Measurements from ENCODE around the gene CERKL.

The CERKL gene

GRCh38 chr2:181632733-181633401, 24.0 kb downstream of the CERKL start:
- Histone ChIP-seq H3K4me3 (no peak overlapping the region), H3K4me1 (no peaks in the 10 kb centered on the region), H3K27me3 (ENCODE audit: low read depth) (peaks cover 5% of the 10 kb centered on the region; the same call in 1 of the 2 replicates), H3K36me3 (replicated peaks) (no peaks in the 10 kb centered on the region), H3K9me3 (no peaks in the 10 kb centered on the region)
- DNase-seq (ENCODE audit: low spot score in 2 of 2) = no peak
- in situ Hi-C loops (cut with MboI; ENCODE audit: low sequenced_read_pairs) = no loop called here

- in situ Hi-C loops (cut with MboI; ENCODE audit: low sequenced_read_pairs) = no loop called here
- H3K27me3 ChIP-seq (ENCODE audit: low read depth) = peaks cover 10% of the 10 kb centered on the region; the same call in 1 of the 2 replicates
- H3K4me3 ChIP-seq = no peak overlapping the region
- DNase-seq (ENCODE audit: low spot score in 2 of 2) = no peak
- no peaks in the 10 kb centered on the region for H3K36me3 ChIP-seq (replicated peaks)
- no peaks in the 10 kb centered on the region for H3K4me1 ChIP-seq
- no peaks in the 10 kb centered on the region for H3K9me3 ChIP-seq
Measured at GRCh38 chr2:181628590-181629585, 28.0 kb downstream of the CERKL start.

GRCh38 chr2:181627545-181627944, 29.4 kb downstream of the CERKL start:
- Histone ChIP-seq H3K4me3 (no peak overlapping the region), H3K36me3 (replicated peaks) (no peaks in the 10 kb centered on the region), H3K27me3 (ENCODE audit: low read depth) (peaks cover 10% of the 10 kb centered on the region; the same call in 1 of the 2 replicates), H3K4me1 (no peaks in the 10 kb centered on the region), H3K9me3 (no peaks in the 10 kb centered on the region)
- no peak for DNase-seq (ENCODE audit: low spot score in 2 of 2)
- in situ Hi-C loops (cut with MboI; ENCODE audit: low sequenced_read_pairs) = no loop called here

DNA sequence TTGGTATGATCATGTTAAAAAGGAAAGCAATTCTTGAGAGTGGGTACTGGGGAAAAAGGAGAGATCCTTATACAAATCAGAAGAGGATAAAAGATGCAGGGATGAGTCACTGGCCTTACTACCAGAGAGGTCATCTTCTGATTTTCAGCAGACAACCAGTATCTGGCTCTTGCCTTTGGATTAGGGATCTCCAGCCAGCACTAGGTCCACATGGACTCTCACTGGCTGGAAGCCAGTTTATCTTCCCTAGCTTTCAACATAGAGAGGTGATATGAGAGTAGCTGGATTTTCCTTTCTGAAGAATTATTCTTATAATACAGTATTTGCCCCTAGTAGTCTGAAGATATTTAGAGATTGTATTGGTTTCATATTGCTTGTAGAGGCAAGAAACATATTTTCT, 30.2 kb downstream of the CERKL start:
- Histone ChIP-seq H3K4me3 (no peak overlapping the region), H3K27me3 (ENCODE audit: low read depth) (peaks cover 7% of the 10 kb centered on the region; the same call in 1 of the 2 replicates), H3K36me3 (replicated peaks) (no peaks in the 10 kb centered on the region), H3K4me1 (no peaks in the 10 kb centered on the region), H3K9me3 (no peaks in the 10 kb centered on the region)
- DNase-seq (ENCODE audit: low spot score in 2 of 2) = no peak
- in situ Hi-C loops (cut with MboI; ENCODE audit: low sequenced_read_pairs) = no loop called here

DNA sequence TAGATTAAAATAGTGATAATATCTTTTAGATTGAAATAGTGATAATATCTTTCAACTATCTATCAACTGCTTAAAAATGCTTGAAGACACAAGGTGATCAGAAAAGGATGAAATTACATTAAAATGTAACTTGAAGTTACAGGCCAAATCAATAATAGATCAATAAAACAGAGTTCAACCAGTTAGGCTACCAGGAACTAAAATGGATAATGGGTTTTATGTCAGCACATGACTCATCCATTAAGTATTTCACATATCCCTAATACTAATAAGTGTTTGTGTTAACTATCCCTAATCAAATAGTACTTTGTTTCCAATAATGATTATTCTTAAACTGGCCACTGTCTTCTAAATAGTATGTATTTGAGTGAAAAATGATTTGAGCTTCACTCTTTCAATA, 33.7 kb downstream of the CERKL start:
- no peak for DNase-seq (ENCODE audit: low spot score in 2 of 2)
- H3K4me3 ChIP-seq = no peak overlapping the region
- H3K36me3 ChIP-seq (replicated peaks) = no peaks in the 10 kb centered on the region
- no peaks in the 10 kb centered on the region for H3K4me1 ChIP-seq
- in situ Hi-C loops (cut with MboI; ENCODE audit: low sequenced_read_pairs) = no loop called here
- H3K27me3 ChIP-seq (ENCODE audit: low read depth) = peaks cover 7% of the 10 kb centered on the region; the same call in 1 of the 2 replicates
- H3K9me3 ChIP-seq = no peaks in the 10 kb centered on the region

DNA sequence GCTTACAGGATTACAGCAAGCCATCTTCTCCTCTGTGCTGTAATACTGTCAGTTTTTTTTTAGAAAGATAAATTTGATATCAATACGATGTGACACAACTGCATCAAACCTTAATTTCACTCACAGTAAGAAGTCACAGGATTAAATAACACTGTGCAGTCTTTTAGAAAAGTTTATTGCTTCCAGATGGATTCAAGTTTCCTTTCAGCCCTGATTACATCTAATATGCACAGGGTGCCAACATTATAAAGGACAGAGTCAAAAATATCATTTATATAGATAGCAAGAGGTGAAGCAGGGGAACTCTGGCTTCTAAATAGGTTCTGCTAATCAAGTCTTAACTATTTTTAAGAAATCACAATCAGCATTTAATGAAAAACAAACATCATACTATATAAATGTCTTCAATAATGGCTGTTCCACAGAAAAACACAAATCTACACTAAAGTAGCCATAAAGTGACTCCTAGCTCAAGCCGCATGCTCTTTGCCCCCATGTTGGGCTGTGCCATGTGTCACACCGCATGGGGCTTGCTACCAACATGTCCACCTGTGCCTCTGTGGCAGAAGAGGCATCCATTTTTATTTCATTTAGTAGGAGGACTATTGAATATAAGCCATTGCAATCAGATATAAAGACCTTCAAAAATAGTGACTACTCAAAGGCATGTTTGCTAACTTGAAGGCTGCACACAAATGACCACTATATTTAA, 35.0 kb downstream of the CERKL start:
- Histone ChIP-seq H3K27me3 (ENCODE audit: low read depth) (peaks cover 4% of the 10 kb centered on the region; the same call in 1 of the 2 replicates), H3K36me3 (replicated peaks) (no peaks in the 10 kb centered on the region), H3K9me3 (no peaks in the 10 kb centered on the region), H3K4me3 (no peak overlapping the region), H3K4me1 (no peaks in the 10 kb centered on the region)
- no peak for DNase-seq (ENCODE audit: low spot score in 2 of 2)
- in situ Hi-C loops (cut with MboI; ENCODE audit: low sequenced_read_pairs) = no loop called here

DNA sequence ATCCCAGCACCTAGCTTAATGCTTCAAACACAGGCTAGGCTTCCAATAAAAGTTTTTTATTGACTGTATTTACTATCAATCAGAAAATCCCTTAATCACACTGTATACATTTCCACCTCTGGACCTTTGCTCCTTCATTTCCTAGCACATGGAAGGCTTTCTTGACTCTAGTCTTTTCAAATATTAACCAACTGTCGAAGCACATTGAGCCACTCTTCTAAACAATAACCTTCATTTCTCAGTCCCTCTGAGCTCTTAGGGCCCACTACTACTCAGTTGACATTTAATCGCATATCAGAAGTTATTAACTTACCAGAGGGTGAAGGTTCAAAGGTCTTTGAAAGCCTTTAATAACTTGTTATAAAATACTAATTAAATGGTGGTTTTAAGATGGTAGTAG, 37.4 kb downstream of the CERKL start:
- Histone ChIP-seq H3K27me3 (ENCODE audit: low read depth) (no peaks in the 10 kb centered on the region), H3K4me3 (no peak overlapping the region), H3K36me3 (replicated peaks) (no peaks in the 10 kb centered on the region), H3K4me1 (no peaks in the 10 kb centered on the region), H3K9me3 (no peaks in the 10 kb centered on the region)
- in situ Hi-C loops (cut with MboI; ENCODE audit: low sequenced_read_pairs) = no loop called here
- DNase-seq (ENCODE audit: low spot score in 2 of 2) = no peak

- H3K36me3 ChIP-seq (replicated peaks) = no peaks in the 10 kb centered on the region
- in situ Hi-C loops (cut with MboI; ENCODE audit: low sequenced_read_pairs) = no loop called here
- H3K4me3 ChIP-seq = no peak overlapping the region
- H3K9me3 ChIP-seq = no peaks in the 10 kb centered on the region
- H3K27me3 ChIP-seq (ENCODE audit: low read depth) = no peaks in the 10 kb centered on the region
- no peak for DNase-seq (ENCODE audit: low spot score in 2 of 2)
- H3K4me1 ChIP-seq = no peaks in the 10 kb centered on the region
Measured at GRCh38 chr2:181616715-181617114, 40.2 kb downstream of the CERKL start.

DNA sequence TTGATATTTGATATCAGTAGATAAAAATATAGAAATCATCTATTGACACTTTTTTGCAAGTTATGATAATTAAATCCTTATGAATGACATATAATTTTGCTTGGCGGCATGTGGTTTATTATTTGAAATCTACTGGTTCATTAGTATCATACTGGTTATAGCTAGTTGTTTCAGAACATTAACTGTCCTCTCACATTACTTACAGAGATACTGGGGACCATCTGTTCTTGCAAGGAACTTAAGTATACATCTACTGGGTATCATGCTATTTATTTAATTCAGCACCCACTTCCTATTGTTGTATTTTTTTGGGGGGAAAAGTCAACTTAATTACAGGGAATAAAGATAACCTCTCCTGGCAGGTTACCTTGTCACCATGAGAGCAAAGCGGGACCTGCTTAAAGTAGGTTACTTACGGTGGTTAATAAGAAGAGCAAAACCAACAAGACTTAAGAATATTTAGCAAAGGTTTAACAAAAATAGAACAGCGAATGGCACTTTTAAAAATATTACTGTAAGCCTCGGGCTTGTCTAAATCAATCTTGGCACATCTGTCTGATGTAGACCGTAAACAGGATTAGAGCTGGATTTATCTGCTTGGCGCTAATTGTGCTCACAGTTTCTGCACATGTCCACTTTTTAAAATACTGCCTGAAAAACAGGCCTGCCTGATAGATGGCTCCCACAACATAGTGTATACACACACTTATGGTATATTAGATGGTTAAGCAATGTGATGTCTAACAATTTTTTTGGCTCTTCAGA, 41.8 kb downstream of the CERKL start:
- in situ Hi-C loops (cut with MboI; ENCODE audit: low sequenced_read_pairs) = no loop called here
- Histone ChIP-seq H3K4me3 (no peak overlapping the region), H3K36me3 (replicated peaks) (no peaks in the 10 kb centered on the region), H3K27me3 (ENCODE audit: low read depth) (no peaks in the 10 kb centered on the region), H3K4me1 (no peaks in the 10 kb centered on the region), H3K9me3 (no peaks in the 10 kb centered on the region)
- no peak for DNase-seq (ENCODE audit: low spot score in 2 of 2)

DNA sequence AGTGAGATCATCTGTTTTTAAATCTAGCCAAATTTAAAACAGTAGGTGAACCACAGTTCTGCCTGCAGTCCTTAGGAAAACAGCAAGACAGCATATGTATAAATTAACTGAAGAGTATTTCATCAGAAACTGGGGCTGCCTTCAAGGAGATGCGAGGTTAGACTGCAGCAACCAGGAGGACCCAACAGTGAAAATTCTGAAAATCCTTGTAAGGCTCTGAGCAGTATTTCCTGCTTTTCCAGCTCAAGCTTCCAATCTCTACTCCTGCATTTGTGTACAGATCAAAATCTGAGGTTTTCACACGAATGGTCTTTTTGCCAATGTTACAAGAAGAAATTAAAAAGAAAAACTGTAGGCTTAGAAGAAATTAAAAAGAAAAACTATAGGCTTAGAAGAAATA, 43.7 kb downstream of the CERKL start:
- Histone ChIP-seq H3K9me3 (no peaks in the 10 kb centered on the region), H3K4me1 (no peaks in the 10 kb centered on the region), H3K27me3 (ENCODE audit: low read depth) (no peaks in the 10 kb centered on the region), H3K4me3 (no peak overlapping the region), H3K36me3 (replicated peaks) (no peaks in the 10 kb centered on the region)
- in situ Hi-C loops (cut with MboI; ENCODE audit: low sequenced_read_pairs) = no loop called here
- no peak for DNase-seq (ENCODE audit: low spot score in 2 of 2)

GRCh38 chr2:181607629-181608590, 49.0 kb downstream of the CERKL start:
- DNase-seq (ENCODE audit: low spot score in 2 of 2) = no peak

More at GRCh38 chr2:181607629-181608590, 49.0 kb downstream of the CERKL start:
- in situ Hi-C loops (cut with MboI; ENCODE audit: low sequenced_read_pairs) = no loop called here
- Histone ChIP-seq H3K4me3 (no peak overlapping the region), H3K4me1 (no peaks in the 10 kb centered on the region), H3K9me3 (no peaks in the 10 kb centered on the region), H3K36me3 (replicated peaks) (no peaks in the 10 kb centered on the region), H3K27me3 (ENCODE audit: low read depth) (no peaks in the 10 kb centered on the region)

Data from HAP-1 (cell line).